DMS53 treated with DMSO at 0.1 percent for 48 hours (cell line): ENCODE data around the gene NOL4L.

Experiments used
- DNase-seq: peaks from one replicate; lab custom pipeline; 2025; ENCODE audit not compliant: unreplicated experiment; lab: John Stamatoyannopoulos, UW

The NOL4L gene, protein sequence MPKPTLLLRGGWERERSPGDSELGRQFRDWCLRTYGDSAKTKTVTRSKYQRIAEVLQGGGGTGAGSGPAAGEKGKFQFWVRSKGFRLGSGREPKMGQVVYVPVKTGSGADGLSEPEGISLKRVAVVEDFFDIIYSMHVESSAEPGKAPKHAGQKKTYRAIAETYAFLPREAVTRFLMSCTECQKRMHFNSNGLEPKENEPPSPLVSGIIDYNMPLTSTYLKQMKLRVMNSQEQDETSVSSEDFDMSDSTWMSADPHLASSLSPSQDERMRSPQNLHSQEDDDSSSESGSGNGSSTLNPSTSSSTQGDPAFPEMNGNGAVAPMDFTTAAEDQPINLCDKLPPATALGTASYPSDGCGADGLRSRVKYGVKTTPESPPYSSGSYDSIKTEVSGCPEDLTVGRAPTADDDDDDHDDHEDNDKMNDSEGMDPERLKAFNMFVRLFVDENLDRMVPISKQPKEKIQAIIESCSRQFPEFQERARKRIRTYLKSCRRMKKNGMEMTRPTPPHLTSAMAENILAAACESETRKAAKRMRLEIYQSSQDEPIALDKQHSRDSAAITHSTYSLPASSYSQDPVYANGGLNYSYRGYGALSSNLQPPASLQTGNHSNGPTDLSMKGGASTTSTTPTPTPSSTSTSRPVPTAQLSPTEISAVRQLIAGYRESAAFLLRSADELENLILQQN

GRCh38 chr20:32585011-32585585 is at the start of gene NOL4L:
TSS of gene NOL4L (minus strand) at chr20:32585333. CDS start at chr20:32584890, 443 bp downstream.
- no peak for DNase-seq

GRCh38 chr20:32634041-32634805 is 49.1 kb upstream of the NOL4L start:
- no peak for DNase-seq

GRCh38 chr20:32632461-32633354 is 47.6 kb upstream of the NOL4L start:
- no peak for DNase-seq

GRCh38 chr20:32631933-32632460 is 46.9 kb upstream of the NOL4L start:
- DNase-seq, result no peak

GRCh38 chr20:32629813-32630212 is 44.7 kb upstream of the NOL4L start:
- DNase-seq, result no peak

DNA sequence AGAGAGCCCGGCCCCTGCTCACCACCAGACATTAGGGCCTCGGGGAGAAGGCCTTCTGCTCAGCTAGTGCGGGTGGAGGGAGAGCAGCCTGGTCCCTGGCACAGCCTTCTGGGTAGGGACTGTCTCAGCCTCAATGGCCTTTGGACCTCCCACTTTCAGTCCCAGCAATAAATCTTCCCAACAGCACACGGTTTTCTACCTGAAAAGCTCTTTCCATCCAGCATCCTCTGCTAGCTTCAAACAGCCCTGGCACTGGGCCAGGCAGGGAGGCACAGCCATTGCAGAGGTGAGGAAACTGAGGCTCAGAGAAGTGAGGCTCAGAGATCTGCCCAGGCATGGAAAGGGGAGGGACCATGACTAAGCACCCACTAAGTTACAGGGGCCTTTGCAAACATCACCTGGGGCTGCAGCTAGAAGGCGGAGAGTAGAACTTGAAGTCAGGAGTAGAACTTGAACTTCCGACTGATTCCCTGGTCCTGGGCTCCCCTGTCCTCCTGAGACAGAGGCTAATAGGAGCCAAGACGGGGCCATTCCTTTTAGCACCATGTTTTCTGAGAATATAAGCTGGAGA is 43.9 kb upstream of the NOL4L start:
- DNase-seq, result no peak

DNA sequence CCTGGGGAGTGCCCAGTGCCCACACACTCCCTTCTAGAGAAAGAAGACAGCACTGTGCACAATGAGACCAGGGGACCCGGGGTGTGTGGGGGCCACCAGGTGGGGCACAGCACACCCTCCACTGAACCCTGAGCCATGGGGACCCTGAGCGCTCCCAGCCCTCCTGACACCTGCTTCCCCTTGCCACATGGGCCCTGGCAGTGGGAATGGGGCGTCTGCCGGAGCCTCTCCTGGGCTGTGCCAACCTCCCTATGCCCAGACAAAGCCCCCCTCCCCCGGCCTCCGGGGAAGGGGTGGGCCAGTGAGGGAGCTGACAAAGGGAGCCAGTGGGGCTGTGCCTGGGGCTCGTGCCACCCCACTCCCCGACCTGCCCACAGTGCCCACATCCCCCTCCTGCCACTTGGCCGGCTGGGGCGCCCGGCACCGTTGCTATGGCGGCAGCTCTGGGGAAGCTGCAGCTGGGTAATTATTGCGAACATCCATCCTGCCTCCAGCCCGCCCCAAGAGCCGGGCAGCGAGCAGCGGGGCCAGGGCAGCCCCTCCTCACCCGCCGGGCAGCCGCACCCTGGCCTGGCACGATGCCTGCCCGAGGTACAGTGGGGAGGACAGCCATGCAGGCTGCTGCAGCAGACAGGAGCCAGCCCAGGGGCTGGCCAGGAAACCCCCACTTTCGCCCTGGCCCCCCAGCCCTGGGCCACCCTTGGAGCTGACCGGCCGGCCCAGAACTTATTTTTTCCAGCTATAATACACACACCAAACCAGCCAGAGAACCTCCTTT is 41.9 kb upstream of the NOL4L start:
- peak; percentile 15 for DNase-seq

DNA sequence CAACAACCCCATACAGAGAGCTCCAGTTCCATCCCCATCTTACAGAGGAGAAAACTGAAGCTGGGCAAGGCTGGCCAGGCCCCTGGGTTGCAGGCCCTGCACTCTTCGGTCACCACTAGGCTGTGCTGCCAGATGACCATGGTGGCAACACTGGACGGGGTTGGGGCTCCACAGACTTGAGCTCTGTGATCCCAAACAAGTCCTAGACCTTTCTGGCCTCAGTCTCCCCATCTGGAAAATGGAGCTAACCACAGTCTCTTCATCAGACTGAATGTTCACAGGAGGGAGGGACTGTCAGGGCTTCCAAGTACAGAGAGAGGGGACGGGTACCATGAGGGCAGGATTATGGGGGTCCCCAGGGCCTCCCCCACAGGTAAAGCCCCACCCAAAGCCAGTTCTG is 41.3 kb upstream of the NOL4L start:
- DNase-seq, result no peak

DNA sequence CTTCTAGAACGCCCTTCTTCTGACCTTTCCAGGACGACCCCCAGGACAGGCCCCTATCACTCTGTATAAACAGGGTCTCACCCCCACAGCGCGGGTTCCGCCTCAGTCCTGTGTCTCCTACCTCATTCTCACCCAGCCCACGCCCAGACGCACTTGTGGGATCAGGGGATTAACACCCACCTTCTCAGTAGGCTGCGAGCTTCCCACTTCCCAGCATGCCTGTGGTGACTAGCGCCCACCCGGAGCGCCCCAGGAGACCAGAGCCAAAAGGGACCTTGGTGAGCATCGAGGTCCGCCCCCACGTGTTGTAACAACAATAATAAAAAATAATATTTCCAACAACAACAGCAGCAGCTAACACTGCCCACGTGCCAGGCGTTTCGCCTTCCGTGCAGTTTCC is 40.9 kb upstream of the NOL4L start:
- no peak for DNase-seq

- no peak for DNase-seq
Observed at GRCh38 chr20:32624687-32625345, 39.7 kb upstream of the NOL4L start.

DNA sequence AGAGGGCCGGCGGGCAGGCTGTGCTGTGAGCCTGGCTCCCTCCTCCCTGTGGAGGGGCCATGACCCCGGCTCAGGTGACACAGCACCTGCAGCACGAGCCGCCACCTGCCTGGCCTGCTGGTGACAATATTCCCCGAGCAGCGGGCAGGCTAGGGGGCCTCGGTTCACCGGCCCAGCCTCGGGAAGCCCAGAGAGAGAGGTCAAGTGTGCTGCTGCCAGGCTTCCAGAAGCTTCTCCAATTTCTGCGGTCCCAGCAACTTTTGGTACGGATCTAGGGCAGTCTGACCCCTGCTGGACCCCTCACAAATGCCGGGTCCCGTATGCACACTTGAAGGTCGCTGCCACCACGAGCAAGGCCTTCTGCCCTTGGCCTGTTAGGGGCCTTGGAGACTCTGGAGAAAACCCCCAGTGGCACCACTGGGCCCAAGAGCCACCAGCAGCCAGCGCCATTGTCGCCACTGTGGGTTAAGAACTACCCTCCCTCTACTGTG is 38.6 kb upstream of the NOL4L start:
- DNase-seq, result no peak

DNA sequence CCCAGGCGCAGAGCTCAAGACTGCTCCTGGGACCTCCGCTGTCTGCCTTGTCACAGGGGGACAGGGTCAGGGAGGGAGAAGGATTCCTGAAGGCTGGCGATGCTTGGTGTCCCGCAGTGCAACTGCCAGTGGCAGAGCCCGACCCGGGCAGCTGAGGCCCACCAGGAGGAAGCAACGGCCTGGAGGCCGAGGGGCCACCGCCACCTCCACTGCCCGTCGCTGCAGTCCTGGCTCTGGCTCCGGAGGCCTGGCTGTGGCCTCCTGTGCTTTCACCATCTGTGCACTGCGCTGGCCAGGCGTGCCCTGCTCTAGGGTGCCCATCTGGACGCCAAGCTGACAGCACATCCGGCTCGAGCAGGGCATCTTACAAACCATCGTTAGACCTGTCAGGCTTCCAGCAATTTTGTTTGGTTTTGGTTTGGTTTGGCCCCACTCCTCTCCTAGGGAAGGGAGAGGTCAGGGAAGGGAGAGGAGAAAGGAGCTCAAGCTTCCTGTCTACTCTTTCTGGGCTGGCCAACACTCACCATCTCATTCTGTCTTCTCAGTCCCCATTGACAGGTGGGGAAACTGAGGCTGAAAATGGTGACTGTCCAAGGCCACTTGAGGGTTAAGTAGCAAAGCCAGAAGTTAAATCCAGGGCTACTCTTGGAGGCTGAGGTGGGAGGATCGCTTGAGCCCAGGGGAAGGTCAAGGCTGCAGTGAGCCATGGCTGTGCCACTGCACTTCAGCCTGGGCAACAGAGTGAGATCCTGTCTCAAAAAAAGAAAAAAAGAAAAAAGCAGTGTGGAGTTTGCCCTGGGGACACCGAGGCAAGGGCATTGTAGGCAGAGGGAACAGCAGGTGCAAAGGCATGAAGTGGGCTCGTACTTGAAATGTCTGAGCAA is 37.7 kb upstream of the NOL4L start:
- DNase-seq, result no peak

DNA sequence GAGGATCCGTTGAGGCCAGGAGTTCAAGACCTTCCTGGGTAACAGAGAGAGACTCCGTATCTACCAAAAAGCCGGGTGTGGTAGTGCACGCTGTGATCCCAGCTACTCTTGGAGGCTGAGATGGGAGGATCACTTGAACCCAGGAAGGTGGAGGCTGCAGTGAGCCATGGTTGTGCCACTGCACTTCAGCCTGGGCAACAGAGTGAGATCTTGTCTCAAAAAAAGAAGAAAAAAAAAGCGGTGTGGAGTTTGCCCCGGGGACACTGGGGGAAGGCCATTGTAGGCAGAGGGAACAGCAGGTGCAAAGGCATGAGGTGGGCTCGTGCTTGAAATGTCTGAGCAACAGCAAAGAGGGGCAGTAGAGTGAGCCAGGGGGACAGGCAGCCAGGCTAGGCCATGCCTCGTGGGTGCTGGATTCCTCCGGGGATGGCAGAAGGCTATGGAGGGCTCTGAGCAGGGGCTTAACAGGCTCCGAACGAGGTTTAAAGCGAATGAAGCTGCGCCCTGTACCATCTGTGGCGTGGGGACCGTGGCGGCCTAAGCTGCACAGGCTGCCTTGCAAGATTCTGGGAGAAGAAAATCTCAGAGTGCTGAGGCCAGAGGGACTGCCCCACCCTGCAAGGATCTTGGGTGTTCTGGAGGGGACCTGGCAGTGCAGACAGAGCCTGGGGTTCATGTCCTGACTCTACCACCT is 36.9 kb upstream of the NOL4L start:
- DNase-seq, result no peak

- no peak for DNase-seq
Observed at GRCh38 chr20:32621071-32621890, 36.1 kb upstream of the NOL4L start.

DNA sequence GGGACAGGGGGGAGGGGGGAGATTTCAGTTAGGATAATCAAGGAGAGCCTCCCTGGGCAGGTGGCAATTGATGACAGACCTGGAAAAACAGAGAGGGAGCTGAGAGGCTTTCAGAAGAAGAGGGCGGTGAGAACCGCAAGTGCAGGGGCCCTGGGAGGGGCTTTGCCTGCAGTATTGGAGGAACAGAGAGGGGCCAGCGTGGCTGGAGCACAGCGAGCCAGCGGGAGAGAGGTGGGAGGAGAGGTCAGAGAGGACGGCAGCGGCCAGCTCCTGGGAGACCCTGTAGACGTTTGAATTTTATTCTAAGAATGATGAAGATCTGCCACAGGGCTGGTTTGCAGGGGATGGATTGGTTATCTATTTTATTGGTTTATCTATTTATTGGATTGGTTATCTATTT is 34.5 kb upstream of the NOL4L start:
- DNase-seq, result no peak

GRCh38 chr20:32614772-32615171 is 29.6 kb upstream of the NOL4L start:
- no peak for DNase-seq
